ENCODE data around the gene TMEM242. TPM values are rescaled to one million over a fixed set of nuclear protein-coding genes. Genes with fewer than 3 reads are reported as not detected.

TMEM242 gene
- total and polyA plus RNA-seq, 7 donors, result 1.8 to 10.0 (median 6.9) TPM

- TF ChIP-seq POLR2A (IDR thresholded peaks at IDR 0.05) (no peak), POLR2AphosphoS5 (IDR thresholded peaks at IDR 0.05) (no peak), CTCF (IDR thresholded peaks at IDR 0.05) (peak in 1 of 4 experiments; percentile 38), EP300 (IDR thresholded peaks at IDR 0.05) (no peak)
- Histone ChIP-seq H3K36me3 (no peaks in the 10 kb centered on the region), H3K9me3 (no peaks in the 10 kb centered on the region), H3K4me3 (no peak overlapping the region), H3K4me1 (no peaks in the 10 kb centered on the region), H3K27ac (no peak overlapping the region), H3K27me3 (no peaks in the 10 kb centered on the region)
- intact Hi-C loops (cut with DNase I), result no loop called here
- 45 to 76% methylated on average over 9 of the region's 9 CpGs for WGBS, 2 donors
- no peak for DNase-seq
These were observed 41.7 kb downstream of the TMEM242 start for GRCh38 chr6:157281570-157281969.

GRCh38 chr6:157280947-157281346 is 42.4 kb downstream of the TMEM242 start:
- DNase-seq, result no peak
- Histone ChIP-seq H3K27me3 (no peaks in the 10 kb centered on the region), H3K4me3 (no peak overlapping the region), H3K36me3 (no peaks in the 10 kb centered on the region), H3K4me1 (no peaks in the 10 kb centered on the region), H3K27ac (no peak overlapping the region), H3K9me3 (no peaks in the 10 kb centered on the region)
- intact Hi-C loops (cut with DNase I), result no loop called here
- TF ChIP-seq EP300 (IDR thresholded peaks at IDR 0.05), result no peak
- TF ChIP-seq POLR2A (IDR thresholded peaks at IDR 0.05), result no peak
- TF ChIP-seq CTCF (IDR thresholded peaks at IDR 0.05), result no peak
- no peak for TF ChIP-seq POLR2AphosphoS5 (IDR thresholded peaks at IDR 0.05)
- WGBS, 2 donors, result 90 to 94% methylated on average over 9 of the region's 9 CpGs

GRCh38 chr6:157280157-157280556 is 43.2 kb downstream of the TMEM242 start:
- Histone ChIP-seq H3K9me3 (no peaks in the 10 kb centered on the region), H3K4me1 (peaks cover 0 to 3% (median 2%) of the 10 kb centered on the region in 4 donors), H3K36me3 (no peaks in the 10 kb centered on the region), H3K4me3 (no peak overlapping the region), H3K27ac (no peak overlapping the region), H3K27me3 (no peaks in the 10 kb centered on the region)
- no peak for TF ChIP-seq POLR2A (IDR thresholded peaks at IDR 0.05)
- TF ChIP-seq CTCF (IDR thresholded peaks at IDR 0.05), result no peak
- no peak for TF ChIP-seq EP300 (IDR thresholded peaks at IDR 0.05)
- TF ChIP-seq POLR2AphosphoS5 (IDR thresholded peaks at IDR 0.05), result no peak
- intact Hi-C loops (cut with DNase I), result no loop called here
- WGBS, 2 donors, result 72 to 78% methylated on average over 17 of the region's 17 CpGs
- DNase-seq, result no peak

- Histone ChIP-seq H3K9me3 (no peaks in the 10 kb centered on the region), H3K36me3 (no peaks in the 10 kb centered on the region), H3K4me1 (peaks cover 0 to 17% (median 12%) of the 10 kb centered on the region in 4 donors), H3K27ac (no peak overlapping the region), H3K27me3 (no peaks in the 10 kb centered on the region), H3K4me3 (no peak overlapping the region)
- no peak for DNase-seq
- no peak for TF ChIP-seq CTCF (IDR thresholded peaks at IDR 0.05)
- TF ChIP-seq POLR2A (IDR thresholded peaks at IDR 0.05), result no peak
- TF ChIP-seq EP300 (IDR thresholded peaks at IDR 0.05), result no peak
- no peak for TF ChIP-seq POLR2AphosphoS5 (IDR thresholded peaks at IDR 0.05)
- 95 to 97% methylated on average over 9 of the region's 9 CpGs for WGBS, 2 donors
- intact Hi-C loops (cut with DNase I), result no loop called here
These were observed 45.1 kb downstream of the TMEM242 start for GRCh38 chr6:157278171-157278570.

GRCh38 chr6:157276731-157277130 is 46.6 kb downstream of the TMEM242 start:
- Histone ChIP-seq H3K4me1 (peaks cover 0 to 17% (median 12%) of the 10 kb centered on the region in 4 donors), H3K27ac (no peak overlapping the region), H3K36me3 (no peaks in the 10 kb centered on the region), H3K27me3 (no peaks in the 10 kb centered on the region), H3K4me3 (no peak overlapping the region), H3K9me3 (no peaks in the 10 kb centered on the region)
- 90 to 92% methylated on average over 9 of the region's 9 CpGs for WGBS, 2 donors
- DNase-seq, result no peak
- TF ChIP-seq POLR2A (IDR thresholded peaks at IDR 0.05), result no peak
- TF ChIP-seq EP300 (IDR thresholded peaks at IDR 0.05), result no peak
- no peak for TF ChIP-seq POLR2AphosphoS5 (IDR thresholded peaks at IDR 0.05)
- intact Hi-C loops (cut with DNase I), result no loop called here
